NCI-H526 (cell line): ENCODE measurements around the gene MYT1.

Experiments
- DNase-seq, 2 experiments: peaks; one replicate each; lab custom pipeline; 2025; lab: John Stamatoyannopoulos, UW

MYT1 gene

GRCh38 chr20:64189986-64190385, 25.7 kb downstream of the MYT1 start:
- DNase-seq, result peak in 1 of 2 experiments; percentile 32

GRCh38 chr20:64191002-64191401, 26.8 kb downstream of the MYT1 start:
- no peak for DNase-seq

GRCh38 chr20:64192406-64192805, 28.2 kb downstream of the MYT1 start:
- DNase-seq, result no peak

- DNase-seq, result no peak
Observed at GRCh38 chr20:64193058-64193457, 28.8 kb downstream of the MYT1 start.

GRCh38 chr20:64194269-64194668, 30.0 kb downstream of the MYT1 start:
- no peak for DNase-seq

GRCh38 chr20:64196309-64196708, 32.1 kb downstream of the MYT1 start:
- DNase-seq, result no peak

GRCh38 chr20:64196847-64197306, 32.6 kb downstream of the MYT1 start:
- DNase-seq, result no peak

GRCh38 chr20:64198347-64198746, 34.1 kb downstream of the MYT1 start:
- no peak for DNase-seq

- no peak for DNase-seq
Observed at GRCh38 chr20:64199395-64199794, 35.1 kb downstream of the MYT1 start.

GRCh38 chr20:64200740-64201139, 36.5 kb downstream of the MYT1 start:
- DNase-seq, result no peak

GRCh38 chr20:64201653-64202052, 37.4 kb downstream of the MYT1 start:
- no peak for DNase-seq

GRCh38 chr20:64203037-64203777, 39.0 kb downstream of the MYT1 start:
- DNase-seq, result no peak

- no peak for DNase-seq
Observed at GRCh38 chr20:64205611-64206026, 41.4 kb downstream of the MYT1 start.

GRCh38 chr20:64206614-64207013, 42.4 kb downstream of the MYT1 start:
- DNase-seq, result no peak

- no peak for DNase-seq
Observed at GRCh38 chr20:64207641-64208590, 43.7 kb downstream of the MYT1 start.

- no peak for DNase-seq
Observed at GRCh38 chr20:64209148-64209547, 44.9 kb downstream of the MYT1 start.

- no peak for DNase-seq
Observed at GRCh38 chr20:64210656-64211369, 46.6 kb downstream of the MYT1 start.

GRCh38 chr20:64211874-64212658, 47.8 kb downstream of the MYT1 start:
- no peak for DNase-seq

- no peak for DNase-seq
Observed at GRCh38 chr20:64212755-64213154, 48.5 kb downstream of the MYT1 start.

GRCh38 chr20:64214113-64214512, 49.9 kb downstream of the MYT1 start:
- no peak for DNase-seq

GRCh38 chr20:64214952-64215351, 50.7 kb downstream of the MYT1 start:
- no peak for DNase-seq
